ENCODE measurements around the gene HOXA1. TPM values are rescaled to one million over a fixed set of nuclear protein-coding genes. Genes with fewer than 3 reads are reported as not detected.

Gene HOXA1
- total RNA-seq, 4 donors from 2014 or later, result 1.6 to 2.5 (median 2.2) TPM

DNA sequence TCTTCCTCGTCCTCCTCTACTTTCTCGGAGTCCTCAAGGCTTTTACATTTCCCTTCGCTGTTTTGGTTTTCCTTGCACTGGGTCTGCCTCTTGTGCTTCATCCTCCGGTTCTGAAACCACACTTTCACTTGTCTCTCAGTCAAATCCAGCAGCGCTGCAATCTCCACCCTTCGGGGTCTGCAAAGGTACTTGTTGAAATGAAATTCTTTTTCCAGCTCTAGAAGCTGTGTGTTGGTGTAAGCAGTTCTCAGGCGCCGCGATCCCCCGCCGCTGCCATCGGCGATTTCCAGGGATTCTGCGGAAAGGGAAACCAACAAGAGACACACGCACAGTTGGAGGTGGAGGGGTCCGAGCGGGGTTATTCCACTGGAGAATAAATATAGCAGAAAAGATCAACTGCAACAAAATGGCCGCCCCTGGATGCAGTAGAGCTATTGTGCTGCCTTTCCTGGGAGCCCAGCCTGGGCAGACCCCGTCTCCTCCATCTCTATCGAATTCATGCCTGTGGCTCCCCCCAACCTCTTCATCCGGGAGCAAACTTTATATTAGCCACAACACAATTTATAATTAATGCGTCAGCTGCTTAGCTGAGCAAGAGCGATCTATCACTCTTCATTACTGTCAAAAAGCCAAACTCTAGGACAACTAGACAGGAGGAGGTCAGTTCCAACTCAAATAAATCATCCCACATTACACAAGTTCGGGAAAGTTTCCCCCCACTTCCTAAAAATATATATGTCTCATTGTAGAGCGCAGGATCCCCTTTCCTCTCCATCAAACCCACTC lies 5.6 kb upstream of the HOXA1 start:
- DNase-seq, result no peak
- H3K36me3 ChIP-seq, result no peaks in the 10 kb centered on the region
- WGBS, 2 donors, result 11 to 25% methylated on average over 21 to 25 of the region's 25 CpGs
- peak overlapping the region; percentile 35 to 97 (median 86) for H3K4me3 ChIP-seq
- intact Hi-C loops (cut with DNase I), result no loop called here
- H3K27ac ChIP-seq, result peak overlapping the region; percentile 96 to 99 (median 99)
- H3K9me3 ChIP-seq, result no peaks in the 10 kb centered on the region
- H3K4me1 ChIP-seq, result peaks cover 9 to 91% (median 30%) of the 10 kb centered on the region in 3 donors
- no peak for TF ChIP-seq POLR2A (IDR thresholded peaks at IDR 0.05)
- TF ChIP-seq, protein P1, sequence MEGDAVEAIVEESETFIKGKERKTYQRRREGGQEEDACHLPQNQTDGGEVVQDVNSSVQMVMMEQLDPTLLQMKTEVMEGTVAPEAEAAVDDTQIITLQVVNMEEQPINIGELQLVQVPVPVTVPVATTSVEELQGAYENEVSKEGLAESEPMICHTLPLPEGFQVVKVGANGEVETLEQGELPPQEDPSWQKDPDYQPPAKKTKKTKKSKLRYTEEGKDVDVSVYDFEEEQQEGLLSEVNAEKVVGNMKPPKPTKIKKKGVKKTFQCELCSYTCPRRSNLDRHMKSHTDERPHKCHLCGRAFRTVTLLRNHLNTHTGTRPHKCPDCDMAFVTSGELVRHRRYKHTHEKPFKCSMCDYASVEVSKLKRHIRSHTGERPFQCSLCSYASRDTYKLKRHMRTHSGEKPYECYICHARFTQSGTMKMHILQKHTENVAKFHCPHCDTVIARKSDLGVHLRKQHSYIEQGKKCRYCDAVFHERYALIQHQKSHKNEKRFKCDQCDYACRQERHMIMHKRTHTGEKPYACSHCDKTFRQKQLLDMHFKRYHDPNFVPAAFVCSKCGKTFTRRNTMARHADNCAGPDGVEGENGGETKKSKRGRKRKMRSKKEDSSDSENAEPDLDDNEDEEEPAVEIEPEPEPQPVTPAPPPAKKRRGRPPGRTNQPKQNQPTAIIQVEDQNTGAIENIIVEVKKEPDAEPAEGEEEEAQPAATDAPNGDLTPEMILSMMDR (IDR thresholded peaks at IDR 0.05), result no peak
- peaks cover 0 to 11% (median 0%) of the 10 kb centered on the region in 4 donors for H3K27me3 ChIP-seq

DNA sequence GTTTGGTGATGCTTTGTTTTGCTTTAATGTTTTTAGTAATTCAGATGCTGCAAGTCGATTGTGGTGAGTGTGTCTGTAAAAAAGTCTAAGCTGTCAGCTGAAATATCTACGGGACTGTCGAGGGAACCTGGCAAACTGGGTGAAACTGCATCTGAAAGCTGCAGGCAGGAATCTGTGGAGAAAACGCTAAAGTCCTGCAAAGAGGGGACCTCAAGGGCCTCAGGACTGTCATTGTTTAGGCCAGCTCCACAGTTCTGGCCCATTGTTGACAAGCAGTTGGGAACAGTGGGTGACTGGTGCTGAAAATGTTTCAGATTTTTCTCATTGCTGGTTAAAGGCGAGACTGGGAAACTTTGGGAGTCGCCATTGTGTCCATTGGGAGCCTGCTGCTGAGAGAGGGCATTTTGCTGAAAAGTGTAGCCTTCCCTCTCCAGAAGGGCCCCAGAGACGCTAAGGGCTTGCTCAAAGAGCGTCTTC lies 4.9 kb upstream of the HOXA1 start:
- TF ChIP-seq, protein P1 (IDR thresholded peaks at IDR 0.05), result no peak
- no peak for TF ChIP-seq POLR2A (IDR thresholded peaks at IDR 0.05)
- Histone ChIP-seq H3K36me3 (no peaks in the 10 kb centered on the region), H3K27ac (peak overlapping the region; percentile 96 to 99 (median 99)), H3K4me1 (peaks cover 9 to 85% (median 25%) of the 10 kb centered on the region in 3 donors), H3K27me3 (peaks cover 0 to 11% (median 0%) of the 10 kb centered on the region in 4 donors), H3K4me3 (peak overlapping the region; percentile 35 to 97 (median 86)), H3K9me3 (no peaks in the 10 kb centered on the region)
- intact Hi-C loops (cut with DNase I), result no loop called here
- no peak for DNase-seq
- 21 to 39% methylated on average over 8 of the region's 8 CpGs for WGBS, 2 donors

DNA sequence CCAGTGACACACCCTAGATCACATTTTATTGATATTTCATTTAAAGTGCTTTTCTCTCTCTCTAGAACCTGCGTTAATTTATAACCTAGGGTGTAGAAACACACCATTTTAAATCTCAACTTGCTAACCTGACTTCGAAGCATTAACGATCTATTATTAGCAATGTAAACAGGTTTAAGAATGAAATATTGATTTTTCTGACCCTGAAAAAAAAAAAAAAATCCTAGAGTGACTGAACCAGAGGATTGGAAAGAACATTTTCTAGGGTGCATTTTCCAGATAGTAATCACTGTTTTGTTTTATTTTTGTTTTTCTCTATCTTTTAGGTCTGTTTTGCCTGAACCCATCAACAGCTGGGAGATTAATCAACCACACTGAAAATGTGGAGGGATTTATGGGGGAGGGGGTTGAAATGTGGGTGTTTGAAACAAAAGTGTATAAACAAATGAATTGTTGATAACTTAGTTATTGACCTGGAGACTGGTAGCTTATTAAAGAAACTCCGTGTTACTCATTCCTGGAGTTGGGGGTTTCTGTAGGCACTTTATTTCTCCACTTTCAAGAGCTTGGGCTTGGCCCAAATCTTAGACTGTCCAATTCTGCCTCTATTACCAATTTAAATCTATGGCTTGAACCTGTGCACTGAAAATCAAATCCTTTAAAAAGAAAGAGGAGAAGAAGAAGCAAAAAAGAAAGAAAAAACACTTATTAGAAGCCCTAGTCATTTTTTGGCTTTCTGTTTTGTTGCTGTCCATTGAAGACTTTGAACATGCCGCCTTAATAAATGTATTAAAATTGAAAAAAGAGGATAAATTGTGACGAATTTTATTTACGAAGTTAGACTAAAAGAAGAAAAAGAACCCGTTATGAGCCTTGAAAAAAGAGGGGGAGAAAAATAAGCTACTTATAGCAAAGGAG lies 3.9 kb upstream of the HOXA1 start:
- Histone ChIP-seq H3K27me3 (peaks cover 0 to 11% (median 0%) of the 10 kb centered on the region in 4 donors), H3K27ac (peak overlapping the region; percentile 96 to 99 (median 98)), H3K36me3 (no peaks in the 10 kb centered on the region), H3K9me3 (no peaks in the 10 kb centered on the region), H3K4me1 (peaks cover 9 to 85% (median 20%) of the 10 kb centered on the region in 3 donors), H3K4me3 (peak overlapping the region; percentile 85 to 97 (median 92))
- WGBS, 2 donors, result 29 to 30% methylated on average over 8 of the region's 8 CpGs
- TF ChIP-seq, protein P1 (IDR thresholded peaks at IDR 0.05), result no peak
- TF ChIP-seq POLR2A (IDR thresholded peaks at IDR 0.05), result no peak
- DNase-seq, result no peak
- intact Hi-C loops (cut with DNase I), result loop anchor here (5.0 kb wide), 1 partner anchor 237 kb away; the partner anchor contains the start of gene SKAP2

DNA sequence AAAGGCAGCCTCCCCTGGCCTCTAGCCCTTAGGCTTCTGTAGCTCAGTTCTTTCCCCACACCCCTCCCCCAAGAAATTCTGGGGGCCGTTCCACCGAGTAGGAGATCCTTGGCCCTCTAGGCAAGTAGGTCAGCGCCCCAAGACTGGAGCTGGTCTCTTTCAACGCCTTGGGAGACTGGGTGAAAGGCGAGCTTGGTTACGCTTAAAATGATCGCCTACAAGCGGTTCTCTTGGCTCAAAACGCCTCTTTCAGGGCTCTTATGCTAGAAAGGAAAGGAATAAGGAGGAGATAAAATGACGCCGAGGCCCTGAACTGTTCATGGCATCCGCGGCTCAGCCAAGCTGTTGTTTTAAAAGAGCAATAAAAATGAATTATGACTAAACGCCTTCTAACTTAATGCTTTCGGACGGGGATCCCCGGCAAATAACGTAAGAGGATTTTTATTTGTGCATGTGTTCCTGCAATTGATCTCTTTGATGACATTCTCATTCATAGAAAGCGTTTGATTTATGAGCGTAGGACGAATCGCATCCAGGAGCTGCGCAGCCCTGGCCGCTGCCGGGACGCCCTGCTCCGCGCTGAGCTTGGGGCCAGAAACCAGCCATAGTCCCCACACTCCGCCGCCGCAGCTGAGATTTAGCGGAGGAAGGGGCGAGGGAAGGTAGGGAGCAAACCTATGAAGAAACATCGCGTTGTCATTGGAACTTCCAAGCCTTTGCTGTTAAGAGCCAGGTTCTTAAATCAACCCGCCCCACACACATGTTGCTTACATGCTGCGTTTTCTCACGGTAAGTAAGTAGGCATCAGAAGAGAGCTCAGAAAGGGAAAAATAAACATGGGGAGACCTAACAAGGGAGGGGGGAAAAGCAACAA lies 3.0 kb upstream of the HOXA1 start:
- 10 to 16% methylated on average over 25 to 31 of the region's 38 CpGs for WGBS, 2 donors
- Histone ChIP-seq H3K36me3 (no peaks in the 10 kb centered on the region), H3K4me1 (peaks cover 3 to 85% (median 18%) of the 10 kb centered on the region in 3 donors), H3K27ac (peak overlapping the region; percentile 96 to 99 (median 98)), H3K4me3 (peak overlapping the region; percentile 85 to 97 (median 92)), H3K9me3 (no peaks in the 10 kb centered on the region), H3K27me3 (peaks cover 0 to 9% (median 0%) of the 10 kb centered on the region in 4 donors)
- no peak for TF ChIP-seq POLR2A (IDR thresholded peaks at IDR 0.05)
- TF ChIP-seq, protein P1 (IDR thresholded peaks at IDR 0.05), result no peak
- intact Hi-C loops (cut with DNase I), result loop anchor here (5.0 kb wide), 1 partner anchor 237 kb away; the partner anchor contains the start of gene SKAP2
- DNase-seq, result no peak

Data from esophagus squamous epithelium (tissue), 5 donors.